WTC11 (cell line): ENCODE data around the gene PLXNA3. TPM values are rescaled to one million over a fixed set of nuclear protein-coding genes. Genes with fewer than 3 reads are reported as not detected.

ENCODE experiments used
- ATAC-seq: fragments of 200-7000 bp; cut with Tn5 transposase; 2 replicates; pipeline ENCODE4 v1.10.0; 2021; ENCODE audit warnings: mild to moderate bottlenecking, moderate library complexity
- CTCF ChIA-PET: fragments of 300-600 bp; sonication (Branson Sonifier 250); formaldehyde crosslinking; loops from one replicate; lab custom pipeline; 2021; ENCODE audit warnings: antibody characterized with exemption; lab: Charles Lee
- POLR2A ChIA-PET: fragments of 350-600 bp; sonication (Branson Sonifier 250); formaldehyde crosslinking; loops from one replicate; lab custom pipeline; 2021; ENCODE audit warnings: antibody characterized with exemption; lab: Charles Lee
- DNase-seq: peaks from one replicate; pipeline ENCODE4 v3.0.0; 2021; ENCODE audit warnings: low spot score
- H3K27ac Mint-ChIP-seq: 2 replicates; pipeline ENCODE4 v1.8.0; 2021; ENCODE audit warnings: mixed read lengths
- H3K27me3 Mint-ChIP-seq: 2 replicates; pipeline ENCODE4 v1.8.0; 2021; ENCODE audit warnings: low read depth, mild to moderate bottlenecking, moderate library complexity, mixed read lengths
- H3K36me3 Mint-ChIP-seq: 2 replicates; pipeline ENCODE4 v1.8.0; 2021; ENCODE audit warnings: mixed read lengths
- H3K4me1 Mint-ChIP-seq: 2 replicates; pipeline ENCODE4 v1.8.0; 2022; ENCODE audit warnings: mixed read lengths
- H3K4me3 Mint-ChIP-seq: 2 replicates; pipeline ENCODE4 v1.8.0; 2021; ENCODE audit warnings: mild to moderate bottlenecking, moderate library complexity, mixed read lengths
- H3K9me3 Mint-ChIP-seq: 2 replicates; pipeline ENCODE4 v1.8.0; 2021; ENCODE audit warnings: mixed read lengths
- CBFB ChIP-seq: sonication (generic); formaldehyde crosslinking; IDR thresholded peaks from 2 replicates; pipeline ENCODE4 v1.8.1; 2022; ENCODE audit warnings: mild to moderate bottlenecking, low read depth, missing genetic modification reagents
- CDX4 ChIP-seq: fragments of 250-450 bp; sonication (Bioruptor Pico); IDR thresholded peaks from 2 replicates; pipeline ENCODE4 v1.9.0; 2021; ENCODE audit warnings: moderate library complexity, mild to moderate bottlenecking, inconsistent platforms, borderline replicate concordance
- ETV6 ChIP-seq: sonication (generic); formaldehyde crosslinking; IDR thresholded peaks from 2 replicates; pipeline ENCODE4 v1.8.1; 2022; ENCODE audit warnings: mild to moderate bottlenecking, missing genetic modification reagents
- FOXP4 ChIP-seq: sonication (generic); formaldehyde crosslinking; IDR thresholded peaks from 2 replicates; pipeline ENCODE4 v1.8.0; 2022; ENCODE audit warnings: mild to moderate bottlenecking, missing genetic modification reagents
- HMGXB4 ChIP-seq: sonication (generic); formaldehyde crosslinking; IDR thresholded peaks from 2 replicates; pipeline ENCODE4 v1.8.1; 2023; ENCODE audit warnings: mild to moderate bottlenecking, moderate library complexity, missing genetic modification reagents
- MAX ChIP-seq: sonication (generic); formaldehyde crosslinking; IDR thresholded peaks from 2 replicates; pipeline ENCODE4 v1.8.0; 2022; ENCODE audit warnings: mild to moderate bottlenecking, missing genetic modification reagents
- NFYB ChIP-seq: sonication (generic); formaldehyde crosslinking; conservative IDR thresholded peaks from 2 replicates; pipeline ENCODE4 v1.8.0; 2022; ENCODE audit warnings: low read depth, missing genetic modification reagents
- SMAD3 ChIP-seq: sonication (generic); formaldehyde crosslinking; IDR thresholded peaks from 2 replicates; pipeline ENCODE4 v1.8.0; 2022; ENCODE audit warnings: missing genetic modification reagents, mild to moderate bottlenecking, borderline replicate concordance
- SP1 ChIP-seq: sonication (generic); formaldehyde crosslinking; conservative IDR thresholded peaks from 2 replicates; pipeline ENCODE4 v1.8.1; 2022; ENCODE audit warnings: missing genetic modification reagents
- TEAD4 ChIP-seq: sonication (generic); formaldehyde crosslinking; IDR thresholded peaks from 2 replicates; pipeline ENCODE4 v1.8.0; 2022; ENCODE audit warnings: mild to moderate bottlenecking, missing genetic modification reagents
- ZBTB21 ChIP-seq: sonication (generic); formaldehyde crosslinking; IDR thresholded peaks from 2 replicates; pipeline ENCODE4 v1.8.1; 2023; ENCODE audit warnings: mild to moderate bottlenecking, missing genetic modification reagents, borderline replicate concordance
- ZNF317 ChIP-seq: sonication (generic); formaldehyde crosslinking; IDR thresholded peaks from 2 replicates; pipeline ENCODE4 v1.8.1; 2023; ENCODE audit warnings: low read depth, mild to moderate bottlenecking, moderate library complexity, missing genetic modification reagents, borderline replicate concordance
- ZNF396 ChIP-seq: fragments of 250-450 bp; sonication (Bioruptor Pico); IDR thresholded peaks from 2 replicates; pipeline ENCODE4 v1.8.0; 2021; ENCODE audit warnings: mild to moderate bottlenecking, moderate library complexity, borderline replicate concordance
- ZNF671 ChIP-seq: fragments of 250-450 bp; sonication (Bioruptor Pico); IDR thresholded peaks from 2 replicates; pipeline ENCODE4 v1.8.0; 2021; ENCODE audit warnings: mild to moderate bottlenecking
- total RNA-seq: library from RNA; stranded (reverse); gene quantifications from 3 replicates; pipeline ENCODE4 v1.2.3, GENCODE V29; 2021
- TF ChIP-seq, protein P1 (sequence below): sonication (generic); formaldehyde crosslinking; IDR thresholded peaks from 2 replicates; pipeline ENCODE4 v1.8.1; 2023; ENCODE audit warnings: mild to moderate bottlenecking, missing genetic modification reagents, borderline replicate concordance
- TF ChIP-seq, protein P2 (sequence below): sonication (generic); formaldehyde crosslinking; IDR thresholded peaks from 2 replicates; pipeline ENCODE4 v1.8.1; 2022; ENCODE audit warnings: low read depth, mild to moderate bottlenecking, moderate library complexity, missing genetic modification reagents, borderline replicate concordance

Gene PLXNA3
- total RNA-seq, 1 experiment from 2014 or later = 26.6 TPM

GRCh38 chrX:154441564-154441963 is 16.5 kb upstream of the PLXNA3 start:
- DNase-seq = no peak
- Mint-ChIP-seq H3K36me3 (peaks cover 15% of the 10 kb centered on the region), H3K9me3 (no peaks in the 10 kb centered on the region), H3K4me1 (peaks cover 5% of the 10 kb centered on the region), H3K27me3 (no peaks in the 10 kb centered on the region), H3K4me3 (no peak overlapping the region), H3K27ac (no peak overlapping the region)
- ChIA-PET POLR2A (interaction anchor here (0.9 kb wide), 1 partner anchor 49 kb away, joined by 3 read pairs; the partner anchor contains the start of gene SLC10A3), CTCF (no interaction called here)
- ATAC-seq = no peak
- no peak for TF ChIP-seq ZNF396 (CRISPR knock-in tag)
- TF ChIP-seq CDX4 (CRISPR knock-in tag) = no peak
- TF ChIP-seq, protein P1, sequence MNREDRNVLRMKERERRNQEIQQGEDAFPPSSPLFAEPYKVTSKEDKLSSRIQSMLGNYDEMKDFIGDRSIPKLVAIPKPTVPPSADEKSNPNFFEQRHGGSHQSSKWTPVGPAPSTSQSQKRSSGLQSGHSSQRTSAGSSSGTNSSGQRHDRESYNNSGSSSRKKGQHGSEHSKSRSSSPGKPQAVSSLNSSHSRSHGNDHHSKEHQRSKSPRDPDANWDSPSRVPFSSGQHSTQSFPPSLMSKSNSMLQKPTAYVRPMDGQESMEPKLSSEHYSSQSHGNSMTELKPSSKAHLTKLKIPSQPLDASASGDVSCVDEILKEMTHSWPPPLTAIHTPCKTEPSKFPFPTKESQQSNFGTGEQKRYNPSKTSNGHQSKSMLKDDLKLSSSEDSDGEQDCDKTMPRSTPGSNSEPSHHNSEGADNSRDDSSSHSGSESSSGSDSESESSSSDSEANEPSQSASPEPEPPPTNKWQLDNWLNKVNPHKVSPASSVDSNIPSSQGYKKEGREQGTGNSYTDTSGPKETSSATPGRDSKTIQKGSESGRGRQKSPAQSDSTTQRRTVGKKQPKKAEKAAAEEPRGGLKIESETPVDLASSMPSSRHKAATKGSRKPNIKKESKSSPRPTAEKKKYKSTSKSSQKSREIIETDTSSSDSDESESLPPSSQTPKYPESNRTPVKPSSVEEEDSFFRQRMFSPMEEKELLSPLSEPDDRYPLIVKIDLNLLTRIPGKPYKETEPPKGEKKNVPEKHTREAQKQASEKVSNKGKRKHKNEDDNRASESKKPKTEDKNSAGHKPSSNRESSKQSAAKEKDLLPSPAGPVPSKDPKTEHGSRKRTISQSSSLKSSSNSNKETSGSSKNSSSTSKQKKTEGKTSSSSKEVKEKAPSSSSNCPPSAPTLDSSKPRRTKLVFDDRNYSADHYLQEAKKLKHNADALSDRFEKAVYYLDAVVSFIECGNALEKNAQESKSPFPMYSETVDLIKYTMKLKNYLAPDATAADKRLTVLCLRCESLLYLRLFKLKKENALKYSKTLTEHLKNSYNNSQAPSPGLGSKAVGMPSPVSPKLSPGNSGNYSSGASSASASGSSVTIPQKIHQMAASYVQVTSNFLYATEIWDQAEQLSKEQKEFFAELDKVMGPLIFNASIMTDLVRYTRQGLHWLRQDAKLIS = no peak
- no peak for TF ChIP-seq HMGXB4 (CRISPR knock-in tag)
- TF ChIP-seq ZNF671 (CRISPR knock-in tag) = no peak
- TF ChIP-seq SMAD3 (CRISPR knock-in tag) = no peak
- TF ChIP-seq ZNF317 = no peak
- TF ChIP-seq FOXP4 (CRISPR knock-in tag) = no peak
- TF ChIP-seq, protein P2, sequence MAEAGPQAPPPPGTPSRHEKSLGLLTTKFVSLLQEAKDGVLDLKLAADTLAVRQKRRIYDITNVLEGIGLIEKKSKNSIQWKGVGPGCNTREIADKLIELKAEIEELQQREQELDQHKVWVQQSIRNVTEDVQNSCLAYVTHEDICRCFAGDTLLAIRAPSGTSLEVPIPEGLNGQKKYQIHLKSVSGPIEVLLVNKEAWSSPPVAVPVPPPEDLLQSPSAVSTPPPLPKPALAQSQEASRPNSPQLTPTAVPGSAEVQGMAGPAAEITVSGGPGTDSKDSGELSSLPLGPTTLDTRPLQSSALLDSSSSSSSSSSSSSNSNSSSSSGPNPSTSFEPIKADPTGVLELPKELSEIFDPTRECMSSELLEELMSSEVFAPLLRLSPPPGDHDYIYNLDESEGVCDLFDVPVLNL = no peak
- no peak for TF ChIP-seq ZBTB21 (CRISPR knock-in tag)
- no peak for TF ChIP-seq SP1 (CRISPR knock-in tag)
- TF ChIP-seq ETV6 = no peak
- no peak for TF ChIP-seq NFYB (CRISPR knock-in tag)
- no peak for TF ChIP-seq MAX (CRISPR knock-in tag)
- TF ChIP-seq TEAD4 (CRISPR knock-in tag) = no peak
- TF ChIP-seq CBFB (CRISPR knock-in tag) = no peak
